ENCODE data around the gene TBCD. TPM values are rescaled to one million over a fixed set of nuclear protein-coding genes. Genes with fewer than 3 reads are reported as not detected.

TBCD gene
- total RNA-seq, 1 donor from 2014 or later, result 207 TPM

DNA sequence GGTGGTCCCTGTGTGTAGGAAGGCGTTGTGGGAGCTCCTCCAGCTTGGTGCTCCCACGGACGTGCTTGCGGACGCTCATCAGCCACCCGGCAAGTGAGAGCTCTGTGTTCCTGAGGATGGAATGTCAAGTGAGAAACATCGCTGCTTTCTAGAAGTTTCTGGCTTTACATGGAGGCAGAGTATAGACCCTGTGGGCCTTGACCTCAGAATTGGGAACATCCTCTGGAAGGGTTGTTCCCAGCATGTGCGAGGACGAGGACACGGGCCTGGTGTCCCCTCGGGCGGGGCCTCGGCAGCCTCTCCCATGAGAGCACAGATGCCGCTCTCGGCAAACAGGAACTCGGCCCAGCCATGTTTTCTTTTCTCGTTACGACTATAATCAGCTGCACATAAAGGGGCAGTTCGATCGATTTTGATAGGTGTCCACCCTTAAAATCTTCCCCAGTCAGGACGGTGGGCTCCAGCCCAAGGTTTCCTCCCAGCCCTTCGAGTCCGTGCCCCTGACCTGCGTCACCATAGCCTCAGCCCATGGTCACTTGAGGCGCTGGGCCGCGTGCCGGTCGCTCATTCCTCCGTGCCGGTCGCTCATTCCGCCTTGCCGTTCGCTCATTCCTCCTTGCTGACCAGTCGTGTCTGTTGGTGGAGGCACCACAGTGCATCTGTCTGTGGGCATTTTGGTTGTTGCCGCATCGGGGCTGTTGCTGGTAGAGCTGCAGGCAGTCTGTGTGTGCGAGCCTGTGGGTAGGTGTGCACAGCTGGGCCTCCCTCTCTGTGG is 179.2 kb downstream of the TBCD start:
- H3K27ac Mint-ChIP-seq (ENCODE audit: unreplicated experiment), result no peak overlapping the region
- no peak for DNase-seq (ENCODE audit: low spot score)
- H3K9me3 Mint-ChIP-seq (ENCODE audit: unreplicated experiment), result no peaks in the 10 kb centered on the region
- TF ChIP-seq, protein P1, sequence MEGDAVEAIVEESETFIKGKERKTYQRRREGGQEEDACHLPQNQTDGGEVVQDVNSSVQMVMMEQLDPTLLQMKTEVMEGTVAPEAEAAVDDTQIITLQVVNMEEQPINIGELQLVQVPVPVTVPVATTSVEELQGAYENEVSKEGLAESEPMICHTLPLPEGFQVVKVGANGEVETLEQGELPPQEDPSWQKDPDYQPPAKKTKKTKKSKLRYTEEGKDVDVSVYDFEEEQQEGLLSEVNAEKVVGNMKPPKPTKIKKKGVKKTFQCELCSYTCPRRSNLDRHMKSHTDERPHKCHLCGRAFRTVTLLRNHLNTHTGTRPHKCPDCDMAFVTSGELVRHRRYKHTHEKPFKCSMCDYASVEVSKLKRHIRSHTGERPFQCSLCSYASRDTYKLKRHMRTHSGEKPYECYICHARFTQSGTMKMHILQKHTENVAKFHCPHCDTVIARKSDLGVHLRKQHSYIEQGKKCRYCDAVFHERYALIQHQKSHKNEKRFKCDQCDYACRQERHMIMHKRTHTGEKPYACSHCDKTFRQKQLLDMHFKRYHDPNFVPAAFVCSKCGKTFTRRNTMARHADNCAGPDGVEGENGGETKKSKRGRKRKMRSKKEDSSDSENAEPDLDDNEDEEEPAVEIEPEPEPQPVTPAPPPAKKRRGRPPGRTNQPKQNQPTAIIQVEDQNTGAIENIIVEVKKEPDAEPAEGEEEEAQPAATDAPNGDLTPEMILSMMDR (IDR thresholded peaks at IDR 0.05; ENCODE audit: unreplicated experiment), result no peak
- H3K27me3 Mint-ChIP-seq (ENCODE audit: unreplicated experiment), result peaks cover 16% of the 10 kb centered on the region
- H3K36me3 Mint-ChIP-seq (ENCODE audit: low read depth, unreplicated experiment), result peaks cover 51% of the 10 kb centered on the region
- H3K4me3 Mint-ChIP-seq (ENCODE audit: unreplicated experiment), result no peak overlapping the region
- no peaks in the 10 kb centered on the region for H3K4me1 Mint-ChIP-seq (ENCODE audit: unreplicated experiment)

DNA sequence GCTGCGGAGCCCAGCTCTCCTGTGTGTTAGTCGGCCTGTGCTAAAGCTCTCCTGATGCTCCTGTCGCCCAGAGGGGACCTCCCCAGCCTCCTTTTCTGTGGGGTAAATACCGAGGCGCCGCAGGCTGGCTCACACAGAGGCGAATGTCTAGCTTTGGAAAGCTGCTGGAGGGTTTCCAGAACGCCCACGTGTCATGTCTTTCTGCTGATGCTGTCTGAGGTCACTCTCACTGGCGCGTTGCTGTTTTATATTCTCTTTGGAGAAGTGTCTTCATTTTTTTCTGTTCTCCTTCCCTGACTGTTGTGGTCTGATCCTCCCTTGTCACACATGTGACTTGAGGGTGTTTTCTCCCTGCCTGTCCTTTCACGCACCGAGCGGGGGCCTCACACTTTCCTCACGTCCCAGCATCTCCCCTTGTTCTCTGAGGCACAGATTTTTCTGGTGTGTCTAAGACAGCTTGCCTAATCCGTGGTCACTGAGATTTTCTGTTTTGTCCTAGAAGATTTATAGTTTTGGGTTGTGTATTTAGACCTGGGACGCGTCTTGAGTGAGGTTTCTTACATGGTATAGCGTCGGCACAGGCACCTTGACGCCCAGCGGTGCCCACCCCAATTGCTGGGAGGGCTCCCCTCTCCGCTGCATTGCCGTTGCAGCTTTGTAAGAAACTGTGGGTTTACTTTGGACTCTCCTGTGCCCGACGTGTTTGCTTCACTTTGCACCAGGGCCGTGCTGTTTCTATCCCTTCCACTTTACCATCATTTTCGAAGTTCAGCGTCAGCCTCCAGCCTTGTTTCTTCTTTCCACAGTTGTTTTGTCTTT is 180.0 kb downstream of the TBCD start:
- H3K4me3 Mint-ChIP-seq (ENCODE audit: unreplicated experiment), result no peak overlapping the region
- TF ChIP-seq, protein P1 (IDR thresholded peaks at IDR 0.05; ENCODE audit: unreplicated experiment), result no peak
- DNase-seq (ENCODE audit: low spot score), result no peak
- no peaks in the 10 kb centered on the region for H3K4me1 Mint-ChIP-seq (ENCODE audit: unreplicated experiment)
- H3K36me3 Mint-ChIP-seq (ENCODE audit: low read depth, unreplicated experiment), result peaks cover 43% of the 10 kb centered on the region
- H3K27ac Mint-ChIP-seq (ENCODE audit: unreplicated experiment), result no peak overlapping the region
- H3K27me3 Mint-ChIP-seq (ENCODE audit: unreplicated experiment), result peaks cover 16% of the 10 kb centered on the region
- no peaks in the 10 kb centered on the region for H3K9me3 Mint-ChIP-seq (ENCODE audit: unreplicated experiment)

DNA sequence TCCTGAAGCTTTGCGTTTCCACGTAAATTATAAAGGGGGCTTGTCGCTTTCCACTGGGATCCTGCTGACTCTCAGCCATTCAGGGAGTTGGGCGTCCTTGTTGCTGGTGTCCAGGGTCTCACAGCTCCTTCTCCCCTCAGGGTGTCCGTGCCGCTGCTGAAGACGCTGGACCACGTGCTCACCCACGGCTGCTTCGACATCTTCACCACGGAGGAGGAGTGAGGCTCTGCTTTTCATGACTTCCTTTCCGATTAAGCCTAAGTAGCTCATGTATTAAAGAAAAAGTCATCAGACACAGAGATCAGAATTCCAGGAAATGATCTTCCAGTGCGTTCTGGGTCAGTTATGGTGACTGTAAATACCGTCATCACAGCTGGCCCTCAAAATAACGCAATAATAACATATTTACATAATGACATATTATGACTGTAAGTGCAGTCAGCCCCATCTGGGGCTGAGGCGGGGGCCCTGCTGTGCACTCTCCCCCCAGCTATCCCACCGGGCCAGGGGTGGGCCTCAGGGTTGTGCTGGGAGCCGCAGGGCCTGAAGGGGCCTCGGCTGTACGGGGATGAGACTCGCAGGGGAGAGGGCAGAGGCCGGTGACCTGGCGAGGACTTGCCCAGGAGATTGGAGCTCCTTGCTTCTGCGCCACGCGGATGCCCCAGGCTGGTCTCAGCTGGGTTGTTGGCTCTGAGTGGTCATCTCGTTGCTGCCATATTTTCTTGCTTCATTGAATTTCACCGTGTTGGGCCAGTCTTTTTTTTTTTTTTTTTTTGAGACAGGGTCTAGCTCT is 180.8 kb downstream of the TBCD start:
- Mint-ChIP-seq H3K27ac (ENCODE audit: unreplicated experiment) (no peak overlapping the region), H3K27me3 (ENCODE audit: unreplicated experiment) (peaks cover 16% of the 10 kb centered on the region), H3K9me3 (ENCODE audit: unreplicated experiment) (no peaks in the 10 kb centered on the region), H3K36me3 (ENCODE audit: low read depth, unreplicated experiment) (peaks cover 44% of the 10 kb centered on the region), H3K4me1 (ENCODE audit: unreplicated experiment) (no peaks in the 10 kb centered on the region), H3K4me3 (ENCODE audit: unreplicated experiment) (no peak overlapping the region)
- TF ChIP-seq, protein P1 (IDR thresholded peaks at IDR 0.05; ENCODE audit: unreplicated experiment), result no peak
- no peak for DNase-seq (ENCODE audit: low spot score)

DNA sequence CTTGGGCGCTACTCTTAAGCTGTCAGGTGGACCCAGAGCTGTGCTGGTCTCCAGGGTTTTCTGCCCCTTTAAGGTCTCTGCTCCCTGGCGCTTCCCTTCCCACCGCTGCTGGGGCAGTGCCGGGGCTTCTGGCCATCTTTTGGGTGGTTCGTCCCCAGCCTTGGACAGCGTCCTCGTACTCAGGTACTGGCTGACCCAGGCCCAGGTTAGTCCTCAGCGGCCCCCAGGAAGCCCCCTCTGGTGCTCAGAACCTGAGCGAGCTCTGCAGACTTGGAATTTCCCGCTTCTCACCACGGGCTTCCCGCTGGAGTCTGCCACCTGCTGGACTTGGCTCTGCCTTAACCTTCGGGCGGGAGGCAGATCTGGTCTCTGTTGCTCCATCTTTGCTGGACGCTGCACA is 182.0 kb downstream of the TBCD start:
- peaks cover 15% of the 10 kb centered on the region for H3K27me3 Mint-ChIP-seq (ENCODE audit: unreplicated experiment)
- H3K4me1 Mint-ChIP-seq (ENCODE audit: unreplicated experiment), result no peaks in the 10 kb centered on the region
- TF ChIP-seq, protein P1 (IDR thresholded peaks at IDR 0.05; ENCODE audit: unreplicated experiment), result no peak
- peaks cover 48% of the 10 kb centered on the region for H3K36me3 Mint-ChIP-seq (ENCODE audit: low read depth, unreplicated experiment)
- H3K27ac Mint-ChIP-seq (ENCODE audit: unreplicated experiment), result no peak overlapping the region
- DNase-seq (ENCODE audit: low spot score), result no peak
- no peak overlapping the region for H3K4me3 Mint-ChIP-seq (ENCODE audit: unreplicated experiment)
- H3K9me3 Mint-ChIP-seq (ENCODE audit: unreplicated experiment), result no peaks in the 10 kb centered on the region

Measured in endothelial cell (in vitro differentiated cells).